OCI-LY1 (cell line): Measurements from ENCODE around the gene LGI2.

Experiments
- H2AFZ ChIP-seq: fragments of 200-600 bp; sonication (generic), shearing (Covaris generic); 2 replicates; pipeline ENCODE4 v1.6.0; 2014; ENCODE audit warnings: antibody characterized with exemption, mild to moderate bottlenecking, low read length
- H3F3A ChIP-seq: fragments of 200-600 bp; sonication (generic), shearing (Covaris generic); 2 replicates; pipeline ENCODE4 v1.6.0; 2014; ENCODE audit warnings: mild to moderate bottlenecking, antibody characterized with exemption, low read length, moderate library complexity; ENCODE audit not compliant: insufficient read depth
- H3K27ac ChIP-seq: fragments of 200-600 bp; sonication (generic); 2 replicates; pipeline ENCODE4 v1.5.1; 2014; ENCODE audit warnings: low read length, mixed run types, mild to moderate bottlenecking, low read depth; ENCODE audit not compliant: poor library complexity, severe bottlenecking
- H3K27me3 ChIP-seq: fragments of 200-600 bp; sonication (generic); 2 replicates; pipeline ENCODE4 v1.6.0; 2014; ENCODE audit warnings: antibody characterized with exemption, mild to moderate bottlenecking, low read length, moderate library complexity; ENCODE audit not compliant: insufficient read depth
- H3K36me3 ChIP-seq: fragments of 200-600 bp; sonication (generic); 2 replicates; pipeline ENCODE4 v1.6.1; 2014; ENCODE audit warnings: mild to moderate bottlenecking, antibody characterized with exemption, low read length, moderate library complexity, mixed read lengths; ENCODE audit not compliant: insufficient read depth
- H3K4me1 ChIP-seq: fragments of 200-600 bp; sonication (generic); 2 replicates; pipeline ENCODE4 v1.5.1; 2014; ENCODE audit warnings: mild to moderate bottlenecking, low read length, moderate library complexity; ENCODE audit not compliant: insufficient read depth, severe bottlenecking
- H3K4me2 ChIP-seq: fragments of 200-600 bp; sonication (generic), shearing (Covaris generic); 2 replicates; pipeline ENCODE4 v1.6.1; 2014; ENCODE audit warnings: low read length
- H3K4me3 ChIP-seq: fragments of 200-600 bp; sonication (generic); 2 replicates; pipeline ENCODE4 v1.5.1; 2014; ENCODE audit warnings: low read length, low read depth, mild to moderate bottlenecking, mixed read lengths; ENCODE audit not compliant: poor library complexity, severe bottlenecking
- H3K79me2 ChIP-seq: fragments of 200-600 bp; shearing (Covaris generic); 2 replicates; pipeline ENCODE4 v1.6.1; 2016; ENCODE audit warnings: mixed run types, low read length, mixed read lengths; ENCODE audit not compliant: insufficient read depth
- H3K9ac ChIP-seq: fragments of 200-600 bp; sonication (generic), shearing (Covaris generic); 2 replicates; pipeline ENCODE4 v1.6.1; 2014; ENCODE audit warnings: mild to moderate bottlenecking, low read length, mixed read lengths
- H3K9me2 ChIP-seq: fragments of 200-600 bp; sonication (generic), shearing (Covaris generic); 2 replicates; pipeline ENCODE4 v1.6.1; 2014; ENCODE audit warnings: low read depth, mild to moderate bottlenecking, low read length, mixed read lengths
- H3K9me3 ChIP-seq: fragments of 200-600 bp; shearing (Covaris generic); 2 replicates; pipeline ENCODE4 v1.6.1; 2014; ENCODE audit warnings: low read length, mixed read lengths
- H4K20me1 ChIP-seq: fragments of 200-600 bp; sonication (generic), shearing (Covaris generic); 2 replicates; pipeline ENCODE4 v1.6.0; 2016; ENCODE audit warnings: mild to moderate bottlenecking, low read length; ENCODE audit not compliant: insufficient read depth
- EZH2 ChIP-seq: fragments of 200-600 bp; sonication (generic), shearing (Covaris generic); IDR thresholded peaks from 2 replicates; pipeline ENCODE4 v1.8.0; 2017; ENCODE audit warnings: borderline replicate concordance, mixed run types, mild to moderate bottlenecking, antibody characterized with exemption, low read length, moderate library complexity, mixed read lengths
- TF ChIP-seq, protein P1 (sequence below): fragments of 200-600 bp; sonication (generic), shearing (Covaris generic); IDR thresholded peaks from 2 replicates; pipeline ENCODE4 v1.5.1; 2017; ENCODE audit warnings: mild to moderate bottlenecking, antibody characterized with exemption, low read length, moderate library complexity, mixed read lengths

The LGI2 gene

DNA sequence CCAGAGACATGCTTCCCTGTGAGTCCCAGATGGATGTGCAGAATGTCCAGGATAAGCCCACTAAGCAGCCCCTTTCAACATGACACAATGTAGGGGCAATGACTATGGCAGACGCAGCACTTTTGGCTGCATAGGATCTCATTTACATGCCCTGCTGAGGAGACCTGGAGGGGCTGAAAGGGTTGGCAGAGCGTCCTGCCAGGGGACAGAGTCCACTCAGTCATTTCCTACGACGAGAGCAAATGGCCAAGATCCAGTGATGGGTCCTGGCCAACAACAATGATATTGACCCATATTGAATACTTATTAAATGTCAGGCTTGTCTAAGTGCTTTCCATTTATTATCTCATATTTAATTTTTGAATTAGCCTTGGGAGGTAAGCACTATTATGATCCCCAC lies 41.4 kb downstream of the LGI2 start:
- no peak overlapping the region for H3K4me3 ChIP-seq
- no peaks in the 10 kb centered on the region for H3K9me2 ChIP-seq

DNA sequence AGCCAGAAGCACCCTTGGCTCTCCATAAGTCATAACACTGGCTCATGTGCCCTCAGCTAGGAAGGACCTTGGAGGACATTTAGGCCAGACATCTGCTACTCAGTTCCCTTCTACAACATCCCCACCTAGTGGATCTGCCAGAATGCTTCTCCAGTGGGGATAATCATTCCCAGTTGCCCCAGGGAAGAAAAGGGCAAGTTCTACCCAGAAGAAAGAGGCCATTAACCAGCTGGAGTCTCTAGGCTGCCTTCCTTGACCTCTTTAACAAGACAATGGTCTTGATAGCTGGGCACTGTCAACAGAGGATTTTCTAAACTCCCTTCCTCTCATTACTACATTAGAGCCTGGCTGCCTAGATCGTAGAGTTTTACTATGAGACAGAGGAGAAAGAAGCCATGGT lies 42.0 kb downstream of the LGI2 start:
- Histone ChIP-seq H3K9me3 (no peaks in the 10 kb centered on the region), H3K27me3 (no peaks in the 10 kb centered on the region), H3K4me1 (no peaks in the 10 kb centered on the region), H3K4me2 (no peak overlapping the region), H3K27ac (no peak overlapping the region), H4K20me1 (no peaks in the 10 kb centered on the region), H3F3A (no peaks in the 10 kb centered on the region), H3K4me3 (no peak overlapping the region), H3K36me3 (no peaks in the 10 kb centered on the region), H3K9me2 (no peaks in the 10 kb centered on the region), H3K79me2 (no peaks in the 10 kb centered on the region), H3K9ac (no peak overlapping the region), H2AFZ (no peak overlapping the region)
- TF ChIP-seq EZH2: no peak
- TF ChIP-seq, protein P1, sequence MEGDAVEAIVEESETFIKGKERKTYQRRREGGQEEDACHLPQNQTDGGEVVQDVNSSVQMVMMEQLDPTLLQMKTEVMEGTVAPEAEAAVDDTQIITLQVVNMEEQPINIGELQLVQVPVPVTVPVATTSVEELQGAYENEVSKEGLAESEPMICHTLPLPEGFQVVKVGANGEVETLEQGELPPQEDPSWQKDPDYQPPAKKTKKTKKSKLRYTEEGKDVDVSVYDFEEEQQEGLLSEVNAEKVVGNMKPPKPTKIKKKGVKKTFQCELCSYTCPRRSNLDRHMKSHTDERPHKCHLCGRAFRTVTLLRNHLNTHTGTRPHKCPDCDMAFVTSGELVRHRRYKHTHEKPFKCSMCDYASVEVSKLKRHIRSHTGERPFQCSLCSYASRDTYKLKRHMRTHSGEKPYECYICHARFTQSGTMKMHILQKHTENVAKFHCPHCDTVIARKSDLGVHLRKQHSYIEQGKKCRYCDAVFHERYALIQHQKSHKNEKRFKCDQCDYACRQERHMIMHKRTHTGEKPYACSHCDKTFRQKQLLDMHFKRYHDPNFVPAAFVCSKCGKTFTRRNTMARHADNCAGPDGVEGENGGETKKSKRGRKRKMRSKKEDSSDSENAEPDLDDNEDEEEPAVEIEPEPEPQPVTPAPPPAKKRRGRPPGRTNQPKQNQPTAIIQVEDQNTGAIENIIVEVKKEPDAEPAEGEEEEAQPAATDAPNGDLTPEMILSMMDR: no peak

More for the DNA sequence above, 41.4 kb downstream of the LGI2 start:
- H3K79me2 ChIP-seq: no peaks in the 10 kb centered on the region
- H3K27ac ChIP-seq: no peak overlapping the region
- no peak overlapping the region for H3K9ac ChIP-seq
- H3K36me3 ChIP-seq: no peaks in the 10 kb centered on the region
- H4K20me1 ChIP-seq: no peaks in the 10 kb centered on the region
- TF ChIP-seq, protein P1: no peak
- no peak for TF ChIP-seq EZH2
- H2AFZ ChIP-seq: no peak overlapping the region
- H3F3A ChIP-seq: no peaks in the 10 kb centered on the region
- no peaks in the 10 kb centered on the region for H3K9me3 ChIP-seq
- no peaks in the 10 kb centered on the region for H3K4me1 ChIP-seq
- H3K4me2 ChIP-seq: no peak overlapping the region
- H3K27me3 ChIP-seq: no peaks in the 10 kb centered on the region

DNA sequence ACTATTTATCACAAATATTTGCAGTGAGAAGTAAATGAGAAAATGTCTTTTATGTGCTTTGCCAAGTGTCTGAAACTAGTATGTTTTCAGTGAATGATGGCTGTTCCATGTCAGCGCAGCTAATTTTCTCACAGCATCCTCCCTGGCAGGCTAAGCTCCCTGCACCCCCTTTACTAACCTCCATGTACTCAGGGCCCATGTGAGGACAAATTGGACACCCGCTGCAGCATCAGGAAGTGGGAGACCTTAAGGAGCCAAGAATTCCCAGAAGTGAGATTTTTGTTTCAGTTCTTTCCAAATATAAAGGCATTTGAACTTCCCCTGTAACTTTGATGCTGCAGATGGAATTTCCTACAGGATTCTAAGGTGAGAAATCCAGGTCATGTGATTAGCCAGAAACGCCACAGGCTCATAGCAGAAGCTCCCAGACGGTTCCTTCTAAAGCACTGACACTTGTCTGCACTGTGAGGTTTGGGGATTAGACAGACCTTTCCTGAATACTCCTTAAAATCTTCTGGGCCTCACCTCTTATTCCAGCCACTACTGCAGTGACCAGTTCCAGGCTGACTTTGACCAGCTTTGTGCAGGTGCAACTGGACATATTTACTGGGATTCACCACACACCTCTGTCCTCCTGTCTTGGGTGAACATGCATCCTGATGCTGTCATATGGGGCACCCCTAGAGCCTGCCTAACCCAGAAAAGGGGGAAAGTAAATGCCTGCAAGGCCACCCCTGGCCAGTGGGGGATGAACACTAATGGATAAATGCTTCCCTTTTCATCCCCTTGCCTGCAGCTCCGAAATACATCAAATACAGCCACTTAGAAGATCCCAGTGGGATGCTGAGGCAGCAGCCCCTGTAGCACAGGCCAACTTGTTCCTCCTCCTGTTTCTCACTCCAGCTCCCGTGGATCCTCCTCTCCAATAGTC lies 45.9 kb downstream of the LGI2 start:
- Histone ChIP-seq H3F3A (no peaks in the 10 kb centered on the region), H3K9ac (no peak overlapping the region), H3K27me3 (no peaks in the 10 kb centered on the region), H3K4me2 (no peak overlapping the region), H3K9me3 (no peaks in the 10 kb centered on the region), H3K4me1 (no peaks in the 10 kb centered on the region), H3K79me2 (no peaks in the 10 kb centered on the region), H2AFZ (no peak overlapping the region), H3K36me3 (no peaks in the 10 kb centered on the region), H3K4me3 (no peak overlapping the region), H4K20me1 (no peaks in the 10 kb centered on the region), H3K27ac (no peak overlapping the region), H3K9me2 (no peaks in the 10 kb centered on the region)
- TF ChIP-seq, protein P1: no peak
- no peak for TF ChIP-seq EZH2
